Stimulated activated CD8-positive, alpha-beta memory T cell treated with anti-CD3 and anti-CD28 coated beads, Interleukin-4, amount 100 ng/mL, for 24 hours (primary cell): ENCODE results near the gene EGFL7.

Source experiments
- DNase-seq: peaks from one replicate; pipeline ENCODE4 v3.0.0-alpha.2; 2020; ENCODE audit warnings: low read depth

Gene EGFL7

DNA sequence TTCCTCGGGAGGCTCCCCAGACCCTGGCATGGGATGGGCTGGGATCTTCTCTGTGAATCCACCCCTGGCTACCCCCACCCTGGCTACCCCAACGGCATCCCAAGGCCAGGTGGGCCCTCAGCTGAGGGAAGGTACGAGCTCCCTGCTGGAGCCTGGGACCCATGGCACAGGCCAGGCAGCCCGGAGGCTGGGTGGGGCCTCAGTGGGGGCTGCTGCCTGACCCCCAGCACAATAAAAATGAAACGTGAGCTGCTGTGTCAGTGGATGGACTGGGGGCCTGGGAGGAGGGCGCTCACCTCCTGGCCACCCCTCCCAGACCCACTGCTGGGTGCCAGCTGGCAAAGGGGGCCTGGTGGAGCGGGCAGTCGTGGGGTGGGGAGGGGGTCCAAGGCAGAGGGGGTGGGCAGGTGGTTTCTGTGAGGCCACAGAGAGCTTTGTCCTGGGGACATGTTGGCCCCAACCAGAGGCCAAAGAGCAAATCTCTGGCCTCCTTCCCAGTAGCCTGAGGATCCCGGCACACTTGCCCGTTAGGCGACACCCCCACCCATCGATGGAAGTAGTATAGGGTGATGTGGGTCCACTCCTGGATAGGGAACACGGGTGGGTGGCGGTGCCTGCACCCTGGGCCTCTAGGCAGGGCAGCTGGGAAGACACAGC is 9.8 kb downstream of the EGFL7 start:
- DNase-seq, result no peak

DNA sequence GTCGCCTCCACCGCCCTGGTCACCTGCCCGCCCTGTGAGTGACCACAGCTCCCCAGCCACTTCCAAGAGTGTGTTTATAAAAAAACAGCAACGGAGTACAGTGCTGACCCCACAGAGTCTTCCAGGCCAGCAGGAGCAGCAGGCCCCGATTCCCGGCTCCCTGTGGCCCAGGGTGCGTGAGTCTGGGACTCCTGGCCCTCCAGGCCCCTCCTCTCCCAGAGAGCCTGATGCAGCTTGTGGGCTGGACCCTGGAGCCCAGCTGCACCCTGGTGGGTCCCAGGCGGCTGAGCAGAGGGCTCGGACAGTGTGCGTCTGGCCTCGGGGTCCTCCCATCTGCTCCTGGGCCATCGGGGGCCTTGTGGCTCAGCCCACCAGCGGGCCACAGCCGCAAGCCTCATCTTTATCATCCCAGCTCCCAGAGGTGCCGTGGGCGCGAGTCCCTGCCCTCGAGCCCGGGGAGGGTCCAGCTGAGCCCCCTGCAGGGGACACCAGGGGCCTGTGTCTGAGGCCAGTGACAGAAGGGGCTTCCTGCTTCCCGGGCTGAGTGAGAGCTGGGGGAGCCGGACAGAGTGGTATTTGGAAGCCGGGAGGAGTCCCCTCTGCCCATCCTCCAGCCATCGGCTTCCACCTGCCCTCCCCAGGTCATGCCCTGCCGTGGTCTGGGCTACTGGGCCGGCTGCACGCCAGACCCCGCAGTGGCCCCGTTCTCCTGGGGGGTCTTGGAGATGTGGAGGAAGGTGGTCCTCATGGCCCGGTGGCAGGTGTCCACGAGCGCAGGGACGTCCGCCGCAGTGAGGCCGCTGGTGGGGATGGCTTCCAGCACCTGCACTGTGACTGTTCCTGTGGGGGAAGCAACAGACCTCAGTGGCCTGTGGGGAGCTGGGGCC is 10.6 kb downstream of the EGFL7 start:
- DNase-seq, result no peak

DNA sequence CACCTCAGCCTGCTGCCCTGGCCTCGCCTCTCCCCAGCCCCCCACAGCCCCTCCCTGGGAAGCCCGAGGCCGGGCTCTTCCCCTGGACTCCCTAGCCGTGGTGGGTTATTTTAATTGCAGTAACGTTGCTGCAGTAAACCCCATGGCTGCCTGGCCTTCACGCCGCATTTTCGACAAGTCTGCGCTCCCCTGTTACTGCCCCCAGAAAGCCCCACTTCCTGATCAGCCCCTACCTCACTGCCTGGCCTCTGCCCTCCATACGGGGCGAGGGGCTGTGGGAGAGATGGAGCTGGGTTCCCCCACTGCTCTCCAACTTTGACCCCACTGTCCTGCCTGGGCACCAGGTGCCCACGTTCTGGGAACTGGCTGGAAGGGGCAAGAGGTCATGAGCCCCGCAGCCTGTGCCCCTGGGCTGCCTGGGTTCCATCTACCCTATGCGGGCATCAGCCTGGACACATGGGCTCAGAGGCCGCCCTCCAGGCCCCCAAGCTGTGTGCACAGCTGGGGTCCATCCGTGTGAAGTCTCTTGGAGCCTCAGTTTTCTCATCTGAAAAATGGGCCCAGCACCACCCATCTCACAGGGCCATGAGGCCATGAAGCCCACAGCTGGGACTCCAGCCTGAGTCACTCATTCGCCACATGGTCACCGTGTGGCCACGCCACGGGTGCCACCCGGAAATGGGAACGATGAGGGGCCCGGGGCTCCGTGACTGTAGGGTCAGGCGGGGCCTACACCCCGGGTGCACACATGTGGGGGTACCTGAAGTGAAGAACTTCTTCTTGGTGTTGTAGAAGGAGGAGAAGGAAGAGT is 11.5 kb downstream of the EGFL7 start:
- no peak for DNase-seq

DNA sequence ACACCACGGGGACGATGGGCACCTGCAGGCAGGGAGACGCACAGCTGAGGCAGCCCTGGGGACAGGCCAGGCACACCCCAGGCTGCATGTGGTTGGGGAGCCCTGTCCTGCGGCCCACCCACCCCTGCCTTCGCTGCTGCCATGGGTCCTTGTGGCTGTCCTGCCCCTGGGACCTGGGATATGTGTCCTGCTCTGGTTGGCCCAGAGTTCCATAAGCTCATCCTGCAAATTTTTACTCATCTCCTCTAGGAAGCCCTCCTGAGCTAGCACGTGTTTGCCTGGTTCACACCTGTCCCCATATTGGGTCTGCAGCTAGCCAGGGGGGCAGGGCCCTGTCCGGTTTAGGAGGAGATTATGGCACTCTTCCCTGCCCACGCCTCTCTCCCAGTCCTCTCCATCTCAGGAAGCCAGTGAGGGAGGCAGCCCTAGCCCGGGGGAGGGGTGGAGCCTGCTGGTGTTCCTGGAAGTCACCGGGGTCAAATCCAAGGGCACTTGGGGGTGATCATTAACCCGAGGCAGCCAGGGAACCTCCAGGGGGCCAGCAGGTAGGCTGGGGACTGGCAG is 12.2 kb downstream of the EGFL7 start:
- no peak for DNase-seq

DNA sequence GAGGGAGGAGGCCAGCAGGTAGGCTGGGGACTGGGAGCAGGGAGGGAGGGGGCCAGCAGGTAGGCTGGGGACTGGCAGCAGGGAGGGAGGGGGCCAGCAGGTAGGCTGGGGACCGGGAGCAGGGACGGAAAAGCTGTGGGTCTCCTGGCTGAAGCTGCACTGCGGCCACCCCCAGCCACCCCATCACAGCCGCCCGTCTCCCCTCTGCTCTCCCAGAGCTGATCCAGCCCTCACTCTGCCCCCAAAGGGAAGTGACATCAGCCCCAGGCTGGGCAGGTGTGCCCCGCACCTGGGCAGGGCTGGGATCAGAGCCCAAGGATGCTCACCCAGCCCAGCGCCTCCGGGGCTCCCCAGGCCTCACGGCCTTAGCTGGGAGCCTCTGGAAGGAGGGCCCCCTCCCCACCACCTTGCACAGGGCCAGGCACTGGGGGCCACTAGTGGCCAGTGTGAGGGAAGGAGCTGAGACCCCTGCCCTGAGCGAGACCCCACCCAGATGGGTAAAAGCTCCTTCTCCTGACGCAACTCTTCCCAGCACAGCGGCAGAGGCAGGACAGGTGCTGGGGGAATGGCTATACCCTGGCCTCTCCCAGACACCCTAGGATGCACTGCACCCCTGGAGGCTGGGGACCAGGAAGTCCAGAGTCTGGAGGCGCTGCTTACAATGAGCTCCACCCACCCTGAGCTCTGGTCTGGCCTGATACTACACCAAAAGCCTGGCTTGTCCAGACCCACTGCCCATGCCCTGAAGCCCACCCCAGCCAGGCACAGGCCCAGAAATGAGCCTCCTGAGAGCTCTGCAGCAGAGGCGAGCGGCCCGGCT is 13.0 kb downstream of the EGFL7 start:
- DNase-seq, result no peak

DNA sequence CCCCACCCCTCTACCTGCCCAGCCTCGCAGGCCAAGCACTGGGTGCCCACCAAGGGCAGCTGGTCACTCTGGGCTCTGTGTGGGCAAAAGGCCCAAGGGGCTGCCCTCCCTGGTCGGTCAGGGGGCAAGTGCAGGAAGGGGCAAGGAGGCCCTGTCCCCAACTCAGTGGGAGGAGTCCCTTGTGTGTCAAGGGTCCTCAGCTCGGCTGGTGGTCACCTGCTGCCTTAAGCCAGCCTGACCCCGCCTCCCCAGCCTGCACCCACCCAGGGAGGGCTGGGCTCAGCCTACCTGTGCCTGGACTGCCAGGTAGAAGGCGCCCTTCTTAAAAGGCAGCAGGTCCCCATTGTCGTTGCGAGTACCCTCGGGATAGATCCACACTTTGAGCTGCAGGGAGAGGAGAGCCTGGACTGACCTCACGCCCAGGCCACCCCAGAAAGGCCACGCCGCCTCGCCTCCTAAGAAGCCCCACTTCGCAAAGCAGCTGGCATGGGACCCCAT is 13.6 kb downstream of the EGFL7 start:
- DNase-seq, result no peak

DNA sequence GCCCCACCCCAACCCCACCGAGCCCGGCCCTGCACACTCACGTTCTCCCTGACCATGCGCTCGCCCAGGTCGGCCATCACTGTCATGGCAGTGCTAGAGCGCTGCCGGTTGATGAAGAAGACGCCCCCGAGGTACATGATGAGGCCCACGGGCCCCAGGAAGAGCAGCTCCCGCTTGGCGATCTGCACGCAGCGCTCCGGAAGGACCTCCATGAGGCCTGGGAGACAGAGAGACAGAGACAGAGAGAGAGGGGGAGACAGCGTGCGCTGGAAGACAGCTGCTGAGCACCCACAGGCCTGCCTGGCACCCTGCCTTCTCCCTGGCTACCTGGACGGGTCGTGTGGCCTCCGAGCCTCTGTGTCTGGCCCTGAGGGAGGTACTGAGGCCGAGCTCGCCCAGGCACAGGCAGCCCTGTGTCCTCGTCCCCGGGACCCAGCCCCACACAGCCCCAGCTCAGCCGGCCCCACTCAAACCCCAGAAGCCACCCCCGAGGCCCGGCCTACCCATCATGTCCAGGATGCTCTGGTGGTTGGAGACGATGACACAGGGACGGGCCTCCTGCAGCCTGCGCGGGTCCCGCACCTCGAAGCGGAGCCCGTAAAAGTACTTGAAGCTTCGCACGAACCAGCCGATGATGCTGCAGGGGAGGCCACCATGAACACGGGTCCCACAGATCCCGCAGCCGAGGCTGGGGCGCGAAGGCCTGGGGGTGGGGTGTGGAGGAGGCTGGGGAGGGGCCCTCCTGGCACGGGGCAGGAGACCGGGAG is 14.4 kb downstream of the EGFL7 start:
- no peak for DNase-seq

DNA sequence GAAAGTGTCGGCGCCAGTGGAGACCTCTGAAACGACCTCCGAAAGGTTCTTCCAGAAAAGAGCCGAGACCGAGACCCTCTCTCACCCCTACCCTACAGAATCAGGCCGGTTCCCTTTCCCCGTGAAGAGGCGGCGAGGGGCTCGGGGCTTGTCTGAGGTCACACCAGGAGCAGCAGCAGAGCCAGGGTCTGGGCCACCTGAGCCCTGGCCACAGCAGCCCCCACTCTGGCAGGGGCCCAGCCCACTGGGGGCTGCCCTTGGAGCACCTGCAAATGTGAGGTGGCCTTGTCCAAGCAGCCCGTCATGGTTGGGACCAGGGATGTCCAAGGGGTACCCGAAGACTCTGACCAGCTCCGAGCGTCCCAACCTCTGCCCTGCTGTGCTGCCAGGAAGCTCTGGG is 15.3 kb downstream of the EGFL7 start:
- DNase-seq, result no peak

DNA sequence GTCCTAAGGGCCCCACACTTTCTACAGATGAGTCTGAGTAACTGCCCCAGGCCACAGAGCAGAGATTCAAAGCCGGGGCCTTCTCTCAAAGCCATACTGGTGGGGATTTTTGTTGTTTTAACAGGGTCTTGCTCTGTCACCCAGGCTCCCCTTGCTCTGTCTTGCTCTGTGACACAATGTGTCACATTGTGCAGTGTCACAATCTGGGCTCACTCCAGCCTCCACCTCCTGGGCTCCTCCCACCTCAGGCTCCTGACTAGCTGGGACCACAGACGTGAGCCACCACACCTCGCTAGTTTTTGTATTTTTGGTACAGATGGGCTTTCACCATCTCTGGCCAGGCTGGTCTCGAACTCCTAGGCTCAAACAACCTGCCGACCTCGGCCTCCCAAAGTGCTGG is 15.9 kb downstream of the EGFL7 start:
- no peak for DNase-seq

DNA sequence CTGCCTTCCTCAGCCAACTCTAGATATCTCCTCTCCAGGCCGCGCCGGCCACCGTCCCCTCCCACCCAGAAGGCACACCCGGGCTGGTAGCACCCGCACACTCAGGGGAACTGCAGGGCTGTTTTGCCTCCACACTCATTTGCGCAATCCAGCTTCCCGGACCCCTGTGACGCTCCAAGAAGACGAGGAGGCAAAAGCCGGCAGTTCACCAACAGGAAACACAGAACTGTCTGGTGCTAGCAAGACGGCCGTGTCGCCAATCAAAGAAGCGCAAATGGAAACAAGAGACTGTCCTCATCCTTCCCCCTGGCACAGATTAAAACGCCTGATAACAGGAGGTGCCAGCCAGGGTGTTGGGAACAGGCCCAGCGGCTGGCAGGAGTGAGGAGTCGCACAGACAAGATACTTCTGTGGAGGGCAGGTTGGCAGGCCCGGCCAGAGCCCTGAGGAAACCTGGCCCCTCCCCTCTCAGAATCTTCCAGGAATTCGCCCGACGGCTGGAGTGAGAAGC is 16.8 kb downstream of the EGFL7 start:
- no peak for DNase-seq

DNA sequence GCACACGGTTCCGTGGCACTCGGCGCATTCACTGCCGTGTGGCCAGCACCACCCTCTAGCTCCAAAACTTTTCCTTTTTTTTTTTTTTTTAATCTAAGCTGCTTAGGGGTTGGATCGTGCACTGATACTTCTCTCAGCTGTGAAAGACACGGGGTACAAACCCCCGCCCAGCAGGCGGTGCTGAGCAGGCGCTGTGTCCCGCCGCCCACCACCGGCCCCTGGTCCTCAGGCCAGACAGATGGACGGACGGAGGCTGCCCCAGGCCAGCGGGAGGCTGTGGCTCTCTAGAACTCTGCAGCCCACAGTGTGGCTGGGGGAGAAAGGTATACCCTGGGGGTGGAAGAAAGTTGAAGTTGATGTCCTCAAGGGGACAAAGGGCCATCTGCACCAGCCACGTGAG is 18.3 kb downstream of the EGFL7 start:
- DNase-seq, result no peak

DNA sequence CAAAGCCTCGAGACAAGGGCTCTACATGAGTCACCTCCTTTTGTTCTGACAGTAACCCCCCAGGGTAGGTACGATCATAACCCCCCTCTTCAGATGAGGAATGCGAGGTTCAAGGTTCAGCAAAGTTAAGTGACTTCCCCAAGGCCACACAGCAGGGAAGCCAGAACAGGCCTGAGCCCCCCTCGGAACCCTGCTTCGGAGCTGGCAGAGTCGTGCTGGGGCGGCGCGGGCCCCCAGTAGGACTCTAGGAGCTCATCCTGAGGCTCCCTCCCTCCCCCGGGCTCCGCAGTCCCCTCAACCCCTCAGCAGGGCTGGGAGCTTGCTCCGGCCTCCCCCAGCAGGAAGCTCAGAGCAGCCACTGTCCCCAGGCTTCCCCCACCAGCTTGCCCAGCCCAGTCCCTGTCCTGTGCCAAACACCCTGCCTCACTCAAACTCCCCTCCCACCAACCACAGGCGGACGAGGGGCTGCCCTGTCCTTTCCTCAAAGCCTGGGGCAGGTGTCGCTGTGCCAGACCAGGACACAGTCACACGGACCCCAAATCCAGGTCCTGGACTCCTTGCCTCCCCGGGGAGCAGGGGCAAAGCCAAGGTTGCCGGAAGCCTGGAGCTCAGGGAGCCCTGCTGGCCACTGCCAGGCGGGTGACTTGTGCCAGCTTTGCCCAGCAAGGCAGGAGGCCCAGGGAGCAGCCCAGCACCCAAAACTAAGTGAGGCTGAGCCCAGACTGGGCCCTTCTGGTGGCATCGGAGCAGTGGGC is 19.4 kb downstream of the EGFL7 start:
- DNase-seq, result no peak

DNA sequence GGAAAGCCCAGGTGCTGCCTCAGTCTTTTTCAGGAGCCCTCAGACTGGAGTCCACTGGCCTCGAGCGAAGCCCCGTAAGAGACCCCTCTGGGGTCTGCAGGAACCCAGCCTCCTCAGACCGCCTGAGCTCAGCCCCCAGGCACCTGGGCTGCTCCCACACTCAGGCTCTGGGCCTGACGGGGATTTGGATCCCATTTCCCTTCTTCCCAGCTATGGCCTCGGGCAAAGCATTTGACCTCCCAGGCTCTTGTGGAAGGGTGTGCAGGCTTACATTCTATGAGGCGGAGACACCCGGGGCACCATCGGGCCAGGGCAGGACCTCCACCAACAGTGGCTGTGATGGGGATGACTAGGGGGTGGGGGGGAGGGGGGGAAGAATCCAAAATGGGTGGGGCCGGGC is 20.0 kb downstream of the EGFL7 start:
- DNase-seq, result no peak

DNA sequence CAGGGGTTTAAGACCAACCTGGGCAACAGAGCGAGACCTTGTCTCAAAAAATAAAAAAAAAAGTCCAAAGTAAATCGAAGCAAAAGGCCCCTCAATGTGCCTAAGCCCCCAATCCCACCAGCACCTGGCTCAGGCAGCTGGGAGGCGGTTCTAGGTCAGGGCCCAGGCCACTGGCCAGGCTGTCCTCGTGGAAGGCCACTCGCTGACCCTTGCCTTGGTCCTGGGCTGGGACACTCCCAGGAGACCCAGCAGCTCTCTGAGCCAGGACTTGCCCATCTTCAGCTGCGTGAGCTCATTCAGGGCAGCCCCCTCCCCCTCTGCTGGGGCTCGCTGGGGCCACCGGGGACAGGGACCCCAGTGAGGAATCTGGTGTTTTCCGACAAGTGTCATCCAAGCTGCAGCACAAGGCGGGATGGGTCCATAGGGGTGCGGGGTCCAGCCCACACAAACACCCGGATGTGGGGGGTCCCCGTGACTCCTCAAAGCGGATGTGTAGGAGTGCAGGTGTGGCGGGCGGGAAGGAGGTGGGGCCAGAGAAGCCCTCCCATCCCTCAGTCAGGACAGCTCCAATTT is 20.5 kb downstream of the EGFL7 start:
- DNase-seq, result no peak

DNA sequence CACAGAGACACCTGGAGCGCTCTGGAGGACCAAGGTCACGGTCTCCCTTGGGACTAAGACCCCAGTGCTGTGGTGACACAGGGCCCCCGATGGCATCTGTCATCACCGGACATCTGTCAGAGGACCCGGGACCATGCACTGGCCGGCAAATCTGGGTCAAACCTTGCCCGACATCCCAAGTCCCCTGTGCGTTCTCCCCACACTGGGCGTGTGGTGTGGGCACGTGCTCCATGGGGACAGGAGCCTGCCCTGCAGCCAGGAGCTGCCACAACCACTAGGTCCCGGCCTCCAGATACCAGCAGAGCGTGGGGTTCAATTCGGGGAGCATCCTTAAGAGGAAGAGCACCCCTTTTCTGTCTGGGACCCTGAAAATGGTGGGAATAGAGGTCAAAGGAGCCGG is 21.0 kb downstream of the EGFL7 start:
- no peak for DNase-seq

DNA sequence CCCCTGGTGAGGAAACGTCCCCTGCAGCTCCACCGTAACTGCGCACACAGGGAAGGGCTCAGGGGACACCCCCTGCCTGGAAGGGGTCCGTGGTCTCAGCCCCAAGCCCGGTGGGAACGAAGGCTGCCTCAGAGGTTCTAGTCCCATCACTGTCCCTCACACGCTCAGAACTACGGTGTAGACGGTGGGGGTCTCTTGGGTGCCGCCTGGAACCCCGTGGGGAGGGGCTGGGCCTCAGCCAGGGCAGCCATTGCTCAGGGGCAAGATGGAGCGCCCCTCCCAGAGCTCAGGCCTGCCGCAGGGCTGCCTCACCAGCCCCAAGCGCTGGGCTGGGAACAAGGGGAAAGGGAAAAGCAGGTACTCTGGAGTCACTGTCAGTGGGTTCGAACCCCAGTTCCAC is 21.6 kb downstream of the EGFL7 start:
- DNase-seq, result no peak

DNA sequence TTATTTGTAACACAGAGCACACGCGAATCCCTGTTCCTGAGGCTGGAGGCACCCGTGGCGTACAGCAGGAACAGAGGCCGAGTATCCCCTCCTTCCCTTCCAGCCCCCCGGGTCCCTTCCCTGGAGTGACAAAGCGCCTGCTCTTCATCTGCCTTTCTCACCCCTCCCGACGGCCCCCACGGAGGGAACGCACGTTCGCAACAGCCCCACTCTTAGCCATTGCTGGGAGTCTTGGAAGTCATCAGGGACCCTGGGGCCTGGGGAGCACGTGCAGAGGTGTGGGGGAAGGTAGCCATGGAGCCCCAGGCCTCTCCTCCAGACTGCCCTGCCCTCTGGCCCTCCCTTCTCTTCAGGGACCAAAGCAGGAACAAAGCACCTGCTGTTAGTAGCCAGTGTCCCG is 22.1 kb downstream of the EGFL7 start:
- no peak for DNase-seq

DNA sequence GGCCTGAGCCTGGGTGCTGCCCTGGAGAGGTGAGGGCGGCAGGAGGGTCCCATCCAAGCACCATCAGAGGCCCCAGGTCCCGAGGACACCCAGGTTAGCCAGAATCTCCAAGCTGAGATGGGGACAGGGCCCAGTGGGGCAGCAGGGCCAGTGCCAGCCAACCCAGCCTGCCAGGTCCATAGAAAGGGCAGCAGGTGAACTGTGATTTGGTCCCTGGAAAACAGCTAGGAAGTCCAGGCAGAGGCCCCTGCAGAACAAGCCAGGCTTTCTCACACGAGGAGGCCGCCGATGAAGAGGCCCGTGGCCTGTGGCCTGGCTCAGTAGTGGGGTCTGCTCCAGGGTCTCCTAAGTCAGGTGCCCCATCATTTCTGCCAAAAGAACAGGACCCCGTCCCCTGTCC is 22.5 kb downstream of the EGFL7 start:
- no peak for DNase-seq

DNA sequence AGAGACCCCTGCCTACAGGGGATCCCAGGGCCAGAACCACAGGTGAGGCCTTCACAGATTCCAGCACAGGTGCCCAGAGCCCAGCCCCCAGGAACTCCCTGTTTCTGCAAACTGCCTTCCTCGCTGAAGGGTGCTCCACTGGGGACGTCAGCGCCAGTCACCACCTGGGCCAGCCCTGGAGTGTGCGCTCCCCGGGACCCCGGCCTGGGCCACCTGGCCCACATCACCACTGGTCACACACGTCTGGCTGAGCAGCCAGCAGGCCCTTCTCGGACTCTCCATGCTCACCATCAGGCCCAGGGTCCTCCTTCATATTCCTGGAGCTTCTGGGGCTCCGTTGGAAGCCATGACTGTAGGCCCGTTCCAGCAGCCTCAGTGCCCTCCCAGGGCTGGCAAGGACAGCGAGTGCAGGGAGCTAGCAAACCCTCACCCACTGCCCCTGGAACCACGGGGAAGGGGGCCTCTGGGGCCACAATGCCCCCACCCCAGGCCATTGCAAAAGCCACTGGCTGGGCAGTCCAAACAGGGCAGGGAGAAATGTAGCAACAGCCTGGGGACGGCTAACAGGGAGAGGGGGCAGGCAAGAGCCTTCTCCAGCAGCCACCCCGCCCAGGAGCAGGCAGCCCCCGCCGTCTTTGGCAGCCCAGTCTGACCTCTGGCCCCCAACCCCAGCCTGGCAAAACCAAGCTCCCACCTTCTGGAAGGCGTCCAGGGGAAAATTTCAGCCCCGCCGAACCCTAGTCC is 23.2 kb downstream of the EGFL7 start:
- DNase-seq, result no peak
